A549 (cell line): Measurements from ENCODE around the gene NR2E1.

Source experiments
- BHLHE40 ChIP-seq: IDR thresholded peaks from 2 replicates; pipeline ENCODE4 v1.6.1; 2012; ENCODE audit warnings: low read depth, low read length, inconsistent platforms
- EP300 ChIP-seq, 2 experiments: fragments of >200 bp; sonication (Bioruptor Twin); formaldehyde crosslinking; IDR thresholded peaks; 2 replicates in 1 of 2; 3 replicates in 1 of 2; pipeline ENCODE4 v1.6.1; 2016 to 2017
- MAFK ChIP-seq: fragments of 450-650 bp; IDR thresholded peaks from 2 replicates; pipeline ENCODE4 v1.6.1; 2014; ENCODE audit not compliant: partially characterized antibody
- NR3C1 ChIP-seq: fragments of >200 bp; sonication (Bioruptor Twin); formaldehyde crosslinking; IDR thresholded peaks from 3 replicates; pipeline ENCODE4 v1.6.1; 2017
- PHF8 ChIP-seq: fragments of 200-600 bp; sonication (generic); IDR thresholded peaks from 2 replicates; pipeline ENCODE4 v1.6.1; 2016; ENCODE audit warnings: low read depth, mild to moderate bottlenecking, antibody characterized with exemption, moderate library complexity, borderline replicate concordance
- POLR2AphosphoS2 ChIP-seq: conservative IDR thresholded peaks from 2 replicates; pipeline ENCODE4 v1.6.1; 2012; ENCODE audit warnings: low read length, improper control_type of control experiment, inconsistent platforms
- RFX5 ChIP-seq: fragments of 450-650 bp; IDR thresholded peaks from 2 replicates; pipeline ENCODE4 v1.7.1; 2014; ENCODE audit warnings: antibody characterized with exemption, mild to moderate bottlenecking, moderate library complexity
- ZNF302 ChIP-seq: fragments of 250-450 bp; sonication (Bioruptor Pico); IDR thresholded peaks from 2 replicates; pipeline ENCODE4 v1.9.0; 2021; ENCODE audit warnings: inconsistent platforms, mild to moderate bottlenecking, moderate library complexity
- TF ChIP-seq, protein P1 (sequence below): fragments of >200 bp; sonication (Bioruptor Twin); formaldehyde crosslinking; IDR thresholded peaks from 3 replicates; pipeline ENCODE4 v1.5.1; 2016
- TF ChIP-seq, protein P2 (sequence below): IDR thresholded peaks from 2 replicates; pipeline ENCODE4 v1.6.1; 2012; ENCODE audit warnings: low read depth, borderline replicate concordance

DNA sequence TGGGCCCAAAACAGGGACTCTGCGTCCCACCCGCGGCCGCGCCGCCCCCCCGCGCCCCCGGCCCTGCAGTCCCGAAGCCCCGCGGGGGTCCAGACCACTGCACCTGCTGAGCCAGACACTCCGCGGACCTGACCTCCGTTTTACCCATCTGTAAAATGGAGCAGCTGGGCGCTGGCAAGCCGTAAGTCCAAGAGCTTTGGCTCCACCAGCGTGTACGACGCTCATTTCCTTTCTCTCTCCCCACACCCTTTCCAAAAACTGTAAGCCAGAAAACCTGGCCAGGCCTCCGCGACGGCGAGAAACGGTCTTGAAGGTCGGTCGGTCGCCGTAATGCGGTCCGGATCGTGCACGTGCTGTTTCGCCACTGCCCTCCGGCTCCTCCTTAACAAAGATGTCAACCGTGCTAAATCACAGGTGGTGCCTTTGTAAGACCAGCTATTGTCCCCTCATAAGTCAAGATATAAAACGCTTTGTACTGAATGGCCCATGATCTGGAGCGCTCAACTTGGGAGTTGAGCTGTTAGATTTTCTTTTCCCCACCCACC is 7.8 kb upstream of the NR2E1 start:
- TF ChIP-seq, protein P1, sequence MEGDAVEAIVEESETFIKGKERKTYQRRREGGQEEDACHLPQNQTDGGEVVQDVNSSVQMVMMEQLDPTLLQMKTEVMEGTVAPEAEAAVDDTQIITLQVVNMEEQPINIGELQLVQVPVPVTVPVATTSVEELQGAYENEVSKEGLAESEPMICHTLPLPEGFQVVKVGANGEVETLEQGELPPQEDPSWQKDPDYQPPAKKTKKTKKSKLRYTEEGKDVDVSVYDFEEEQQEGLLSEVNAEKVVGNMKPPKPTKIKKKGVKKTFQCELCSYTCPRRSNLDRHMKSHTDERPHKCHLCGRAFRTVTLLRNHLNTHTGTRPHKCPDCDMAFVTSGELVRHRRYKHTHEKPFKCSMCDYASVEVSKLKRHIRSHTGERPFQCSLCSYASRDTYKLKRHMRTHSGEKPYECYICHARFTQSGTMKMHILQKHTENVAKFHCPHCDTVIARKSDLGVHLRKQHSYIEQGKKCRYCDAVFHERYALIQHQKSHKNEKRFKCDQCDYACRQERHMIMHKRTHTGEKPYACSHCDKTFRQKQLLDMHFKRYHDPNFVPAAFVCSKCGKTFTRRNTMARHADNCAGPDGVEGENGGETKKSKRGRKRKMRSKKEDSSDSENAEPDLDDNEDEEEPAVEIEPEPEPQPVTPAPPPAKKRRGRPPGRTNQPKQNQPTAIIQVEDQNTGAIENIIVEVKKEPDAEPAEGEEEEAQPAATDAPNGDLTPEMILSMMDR = no peak
- no peak for TF ChIP-seq MAFK
- no peak for TF ChIP-seq ZNF302
- no peak for TF ChIP-seq RFX5
- TF ChIP-seq, protein P2, sequence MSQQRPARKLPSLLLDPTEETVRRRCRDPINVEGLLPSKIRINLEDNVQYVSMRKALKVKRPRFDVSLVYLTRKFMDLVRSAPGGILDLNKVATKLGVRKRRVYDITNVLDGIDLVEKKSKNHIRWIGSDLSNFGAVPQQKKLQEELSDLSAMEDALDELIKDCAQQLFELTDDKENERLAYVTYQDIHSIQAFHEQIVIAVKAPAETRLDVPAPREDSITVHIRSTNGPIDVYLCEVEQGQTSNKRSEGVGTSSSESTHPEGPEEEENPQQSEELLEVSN = no peak
- no peak for TF ChIP-seq BHLHE40
- TF ChIP-seq POLR2AphosphoS2 = no peak
- no peak for TF ChIP-seq NR3C1
- no peak for TF ChIP-seq PHF8
- no peak for TF ChIP-seq EP300 (IDR thresholded peaks at IDR 0.05)
